ENCODE measurements around the gene SLC22A2.
"Not testable (repeated sequence)": the region's sequence is repeated elsewhere in the genome, so short reads cannot be mapped to it uniquely, and the experiment has no call there.

The SLC22A2 gene

DNA sequence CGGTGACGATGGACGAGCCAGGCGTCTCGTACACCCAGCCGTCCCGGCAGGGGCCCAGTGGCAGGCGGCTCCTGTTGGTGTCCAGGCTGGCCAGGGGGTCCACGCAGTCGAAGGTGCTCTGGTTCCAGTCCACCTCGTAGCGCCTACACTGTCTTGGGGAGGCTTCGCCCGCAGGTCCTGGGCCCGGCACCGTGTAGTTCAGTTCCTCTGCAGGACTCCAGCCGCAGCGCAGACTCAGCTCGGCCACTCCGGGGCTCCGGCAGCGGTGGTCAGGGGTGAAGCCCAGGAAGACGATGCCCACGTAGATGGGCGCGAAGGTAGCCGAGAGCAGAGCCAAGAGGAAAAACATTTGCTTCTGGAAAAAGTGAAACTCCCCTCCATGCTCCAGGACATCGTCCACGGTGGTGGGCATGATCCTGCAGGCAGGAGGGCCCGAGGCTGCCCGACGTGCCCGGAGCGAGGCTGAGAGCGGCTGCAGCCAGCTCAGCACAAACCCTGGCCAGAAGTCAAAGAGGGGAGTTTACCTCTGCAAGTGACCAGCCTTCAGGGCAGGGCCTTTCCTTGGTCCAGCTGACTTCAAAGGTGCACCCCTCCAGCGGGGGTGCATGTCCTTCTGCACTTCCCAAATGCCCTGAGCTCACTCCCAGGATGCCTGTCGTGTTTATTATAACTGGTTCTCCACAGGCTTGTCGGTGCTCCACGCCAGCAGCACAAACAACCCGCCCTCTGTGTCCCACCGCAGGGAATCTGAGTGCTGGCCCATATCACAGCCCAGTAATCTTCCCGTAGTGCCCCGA is at the start of gene SLC22A2:
Gene SLC22A2 (minus strand): TSS at position 476 of the 797 bp plus-strand sequence. CDS start 64 bp downstream, at position 412.
- no peak for DNase-seq (ENCODE audit: low read depth)
- TF ChIP-seq, protein P1, sequence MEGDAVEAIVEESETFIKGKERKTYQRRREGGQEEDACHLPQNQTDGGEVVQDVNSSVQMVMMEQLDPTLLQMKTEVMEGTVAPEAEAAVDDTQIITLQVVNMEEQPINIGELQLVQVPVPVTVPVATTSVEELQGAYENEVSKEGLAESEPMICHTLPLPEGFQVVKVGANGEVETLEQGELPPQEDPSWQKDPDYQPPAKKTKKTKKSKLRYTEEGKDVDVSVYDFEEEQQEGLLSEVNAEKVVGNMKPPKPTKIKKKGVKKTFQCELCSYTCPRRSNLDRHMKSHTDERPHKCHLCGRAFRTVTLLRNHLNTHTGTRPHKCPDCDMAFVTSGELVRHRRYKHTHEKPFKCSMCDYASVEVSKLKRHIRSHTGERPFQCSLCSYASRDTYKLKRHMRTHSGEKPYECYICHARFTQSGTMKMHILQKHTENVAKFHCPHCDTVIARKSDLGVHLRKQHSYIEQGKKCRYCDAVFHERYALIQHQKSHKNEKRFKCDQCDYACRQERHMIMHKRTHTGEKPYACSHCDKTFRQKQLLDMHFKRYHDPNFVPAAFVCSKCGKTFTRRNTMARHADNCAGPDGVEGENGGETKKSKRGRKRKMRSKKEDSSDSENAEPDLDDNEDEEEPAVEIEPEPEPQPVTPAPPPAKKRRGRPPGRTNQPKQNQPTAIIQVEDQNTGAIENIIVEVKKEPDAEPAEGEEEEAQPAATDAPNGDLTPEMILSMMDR (conservative IDR thresholded peaks at IDR 0.05; ENCODE audit: low read depth, low read length) = no peak
- H3K4me3 ChIP-seq (ENCODE audit: low read depth, low read length) = no peak within 1 kb of the TSS

DNA sequence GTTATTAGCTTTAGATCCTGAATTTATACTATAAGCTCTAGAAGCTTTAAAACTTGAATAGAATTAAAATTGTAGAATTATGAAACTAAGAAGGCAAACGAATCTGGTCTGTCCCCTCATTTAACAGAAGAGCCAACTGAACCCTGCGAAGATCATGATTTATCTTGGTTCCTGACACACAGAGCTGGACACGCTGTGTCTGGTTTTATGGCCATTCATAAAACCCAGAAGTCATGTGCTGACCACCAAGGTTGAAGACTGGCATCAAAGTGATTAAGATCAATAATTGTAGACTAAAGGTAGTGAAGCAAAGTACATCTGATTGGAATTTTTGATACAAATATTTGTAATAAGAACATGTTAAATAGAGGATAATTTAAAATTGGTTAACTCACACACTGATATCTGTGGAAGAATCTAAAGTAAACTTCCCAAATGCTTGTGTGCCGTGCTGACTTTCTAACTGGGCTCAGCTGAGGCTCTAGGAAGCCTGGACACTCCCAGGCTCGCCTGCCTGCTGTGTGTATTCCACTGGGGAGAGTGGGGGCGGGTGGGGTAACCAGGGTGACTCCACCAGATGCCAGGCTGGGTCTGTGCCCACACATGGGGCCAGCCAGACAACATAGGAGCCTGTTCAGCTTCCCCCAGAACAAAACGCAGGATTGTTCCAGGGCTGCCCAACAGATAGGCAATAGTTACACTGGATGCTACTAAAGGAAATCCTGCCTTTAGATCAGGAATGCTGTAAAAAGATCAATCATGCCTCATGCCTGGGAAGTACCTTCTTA is 47.5 kb upstream of the SLC22A2 start:
- no peak for DNase-seq (ENCODE audit: low read depth)
- TF ChIP-seq, protein P1 (conservative IDR thresholded peaks at IDR 0.05; ENCODE audit: low read depth, low read length) = no peak
- H3K4me3 ChIP-seq (ENCODE audit: low read depth, low read length) = no peak overlapping the region

DNA sequence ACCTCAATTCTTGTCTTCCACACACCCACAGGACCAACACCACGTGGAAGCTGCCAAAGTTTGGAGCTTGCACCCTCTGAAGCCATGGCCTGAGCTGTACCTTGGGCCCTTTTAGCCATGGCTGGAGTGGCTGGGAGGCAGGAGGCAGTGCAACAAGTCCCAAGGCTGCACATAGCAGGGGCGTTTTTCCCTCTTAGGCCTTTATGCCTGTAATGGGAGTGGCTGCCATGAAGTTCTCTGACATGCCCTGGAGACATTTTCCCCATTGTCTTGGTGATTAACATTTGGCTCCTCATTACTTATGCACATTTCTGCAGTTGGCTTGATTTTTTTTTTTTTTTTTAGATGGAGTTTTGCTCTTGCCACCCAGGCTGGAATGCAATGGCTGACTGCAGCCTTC is 45.2 kb upstream of the SLC22A2 start:
- H3K4me3 ChIP-seq (ENCODE audit: low read depth, low read length) = no peak overlapping the region
- TF ChIP-seq, protein P1 (conservative IDR thresholded peaks at IDR 0.05; ENCODE audit: low read depth, low read length) = no peak
- no peak for DNase-seq (ENCODE audit: low read depth)

DNA sequence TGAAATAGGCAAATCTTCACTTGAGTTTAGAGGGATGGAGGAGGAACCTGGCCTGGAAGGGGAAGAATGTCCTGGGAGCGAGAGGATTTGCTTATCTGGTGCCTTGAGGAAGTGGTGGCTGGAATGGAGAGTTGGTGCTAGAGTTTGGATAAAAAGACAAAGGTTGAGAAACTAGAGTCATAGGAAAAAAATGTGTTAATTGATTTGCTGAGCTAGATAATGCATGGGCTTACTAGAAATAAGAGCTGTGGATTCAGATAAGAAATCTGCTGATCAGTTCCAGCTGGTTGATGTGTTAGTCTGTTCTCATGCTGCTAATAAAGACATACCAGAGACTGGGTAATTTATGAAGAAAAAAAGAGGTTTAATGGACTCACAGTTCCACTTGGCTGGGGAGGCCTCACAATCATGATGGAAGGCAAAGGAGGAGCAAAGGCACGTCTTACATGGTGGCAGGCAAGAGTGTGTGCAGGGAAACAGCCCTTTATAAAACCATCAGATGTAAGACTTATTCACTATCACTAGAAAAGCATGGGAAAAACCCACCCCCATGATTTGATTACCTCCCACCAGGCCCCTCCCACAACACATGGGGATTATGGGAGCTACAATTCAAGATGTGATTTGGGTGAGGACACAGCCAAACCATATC is 43.9 kb upstream of the SLC22A2 start:
- H3K4me3 ChIP-seq (ENCODE audit: low read depth, low read length); DNase-seq (ENCODE audit: low read depth): not testable (repeated sequence)

DNA sequence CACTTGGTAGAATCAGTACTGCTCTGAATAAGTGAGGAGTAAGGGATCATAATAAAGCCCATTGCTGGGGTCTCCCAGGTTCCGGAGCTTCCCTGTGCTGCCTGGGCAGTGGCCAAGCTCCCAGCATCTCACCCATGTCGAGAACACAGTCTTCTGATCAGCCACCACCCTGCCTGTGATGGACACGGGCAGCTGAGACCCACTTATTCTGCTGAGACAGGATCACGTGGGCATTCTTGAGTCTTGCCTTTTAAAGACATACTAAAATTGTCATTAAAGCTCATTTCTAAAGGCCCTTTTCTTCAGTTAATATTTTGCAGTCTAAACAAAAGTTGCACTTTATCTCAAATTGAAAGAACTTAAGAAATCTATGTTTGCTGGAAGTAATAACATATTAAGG is 42.7 kb upstream of the SLC22A2 start:
- no peak for DNase-seq (ENCODE audit: low read depth)

DNA sequence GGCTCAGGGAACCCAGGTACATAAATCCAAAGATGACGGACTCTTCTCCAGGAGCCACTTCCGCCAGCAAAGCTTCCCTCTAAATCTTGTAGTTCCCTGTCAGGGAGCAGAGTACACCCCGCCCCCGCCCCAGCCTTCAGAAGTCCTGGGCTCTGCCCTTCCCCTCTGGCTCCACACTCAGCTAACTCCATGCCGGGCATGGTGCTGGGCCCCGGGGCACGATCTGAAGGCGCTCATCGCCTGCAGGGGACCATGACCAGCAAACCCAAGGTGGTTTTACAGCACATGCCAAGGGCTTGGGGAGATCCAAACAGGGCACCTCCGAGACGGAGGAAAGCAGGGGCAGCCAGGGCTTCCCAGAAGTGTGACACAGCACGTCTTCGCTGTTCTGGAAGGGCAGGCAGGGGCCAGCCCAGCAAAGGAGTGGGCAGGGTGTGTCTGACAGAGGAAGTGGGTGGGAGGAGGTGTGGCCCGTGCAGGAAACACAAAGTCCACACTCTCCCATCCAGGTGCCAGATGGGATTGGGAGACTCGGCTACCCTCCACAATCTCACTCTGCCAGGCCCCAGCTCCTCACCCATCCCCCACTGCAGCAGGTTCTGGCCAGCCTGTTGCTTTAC is 41.6 kb upstream of the SLC22A2 start:
- H3K4me3 ChIP-seq (ENCODE audit: low read depth, low read length) = no peak overlapping the region
- TF ChIP-seq, protein P1 (conservative IDR thresholded peaks at IDR 0.05; ENCODE audit: low read depth, low read length) = no peak
- no peak for DNase-seq (ENCODE audit: low read depth)

More for the DNA sequence above, 42.7 kb upstream of the SLC22A2 start:
- H3K4me3 ChIP-seq (ENCODE audit: low read depth, low read length) = no peak overlapping the region
- TF ChIP-seq, protein P1 (conservative IDR thresholded peaks at IDR 0.05; ENCODE audit: low read depth, low read length) = no peak

DNA sequence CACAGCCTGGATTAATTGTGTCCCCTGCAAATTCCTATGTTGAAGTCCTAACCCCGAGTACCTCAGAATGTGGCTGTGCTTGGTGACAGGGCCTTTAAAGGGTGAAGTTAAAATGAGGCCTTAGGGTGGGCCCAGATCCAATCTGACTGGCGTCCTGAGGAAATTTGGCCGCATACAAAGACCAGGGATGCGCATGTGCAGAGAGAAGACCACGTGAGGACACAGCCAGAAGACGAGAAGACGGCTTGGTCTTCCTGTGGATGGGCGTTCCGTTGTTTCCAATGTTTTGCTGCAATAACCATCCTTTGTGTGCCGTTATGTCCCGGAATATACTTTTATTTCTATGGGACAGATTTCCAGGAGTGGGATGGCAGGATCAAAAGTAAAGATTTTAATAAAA is 40.9 kb upstream of the SLC22A2 start:
- no peak for DNase-seq (ENCODE audit: low read depth)
- TF ChIP-seq, protein P1 (conservative IDR thresholded peaks at IDR 0.05; ENCODE audit: low read depth, low read length) = no peak
- no peak overlapping the region for H3K4me3 ChIP-seq (ENCODE audit: low read depth, low read length)
